ENCODE measurements around the gene SDK2. TPM values are rescaled to one million over a fixed set of nuclear protein-coding genes. Genes with fewer than 3 reads are reported as not detected.

The SDK2 gene
- total and polyA plus RNA-seq, 2 experiments from 2014 or later = 0.74 to 5.1 TPM

DNA sequence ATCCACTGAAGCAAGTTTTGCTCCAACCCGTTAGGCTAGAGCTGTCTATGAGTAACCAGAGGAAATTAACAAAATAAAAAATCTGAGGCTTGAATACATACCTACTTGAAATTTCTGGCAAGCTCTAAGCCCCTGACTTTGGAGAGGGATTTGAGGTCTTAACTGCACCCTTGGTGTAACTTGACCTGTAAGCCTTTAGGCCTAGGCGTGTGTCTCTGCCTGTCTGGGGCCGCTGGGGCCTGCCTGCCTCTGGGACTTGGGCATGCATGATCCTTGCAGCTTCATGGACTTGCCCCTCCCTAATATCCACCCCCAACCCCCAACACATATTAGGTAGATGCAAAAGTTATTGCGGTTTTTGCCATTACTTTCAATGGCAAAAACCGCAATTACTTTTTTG, 328.8 kb downstream of the SDK2 start:
- no peaks in the 10 kb centered on the region for H3K79me2 ChIP-seq (replicated peaks; ENCODE audit: insufficient read depth)
- TF ChIP-seq, protein P1, sequence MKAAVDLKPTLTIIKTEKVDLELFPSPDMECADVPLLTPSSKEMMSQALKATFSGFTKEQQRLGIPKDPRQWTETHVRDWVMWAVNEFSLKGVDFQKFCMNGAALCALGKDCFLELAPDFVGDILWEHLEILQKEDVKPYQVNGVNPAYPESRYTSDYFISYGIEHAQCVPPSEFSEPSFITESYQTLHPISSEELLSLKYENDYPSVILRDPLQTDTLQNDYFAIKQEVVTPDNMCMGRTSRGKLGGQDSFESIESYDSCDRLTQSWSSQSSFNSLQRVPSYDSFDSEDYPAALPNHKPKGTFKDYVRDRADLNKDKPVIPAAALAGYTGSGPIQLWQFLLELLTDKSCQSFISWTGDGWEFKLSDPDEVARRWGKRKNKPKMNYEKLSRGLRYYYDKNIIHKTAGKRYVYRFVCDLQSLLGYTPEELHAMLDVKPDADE (IDR thresholded peaks at IDR 0.05) = no peak
- no peak for TF ChIP-seq JUNB (IDR thresholded peaks at IDR 0.05; ENCODE audit: unreplicated experiment)
- TF ChIP-seq EZH2 (IDR thresholded peaks at IDR 0.05; ENCODE audit: low read depth, unreplicated experiment) = no peak
- TF ChIP-seq, protein P2, sequence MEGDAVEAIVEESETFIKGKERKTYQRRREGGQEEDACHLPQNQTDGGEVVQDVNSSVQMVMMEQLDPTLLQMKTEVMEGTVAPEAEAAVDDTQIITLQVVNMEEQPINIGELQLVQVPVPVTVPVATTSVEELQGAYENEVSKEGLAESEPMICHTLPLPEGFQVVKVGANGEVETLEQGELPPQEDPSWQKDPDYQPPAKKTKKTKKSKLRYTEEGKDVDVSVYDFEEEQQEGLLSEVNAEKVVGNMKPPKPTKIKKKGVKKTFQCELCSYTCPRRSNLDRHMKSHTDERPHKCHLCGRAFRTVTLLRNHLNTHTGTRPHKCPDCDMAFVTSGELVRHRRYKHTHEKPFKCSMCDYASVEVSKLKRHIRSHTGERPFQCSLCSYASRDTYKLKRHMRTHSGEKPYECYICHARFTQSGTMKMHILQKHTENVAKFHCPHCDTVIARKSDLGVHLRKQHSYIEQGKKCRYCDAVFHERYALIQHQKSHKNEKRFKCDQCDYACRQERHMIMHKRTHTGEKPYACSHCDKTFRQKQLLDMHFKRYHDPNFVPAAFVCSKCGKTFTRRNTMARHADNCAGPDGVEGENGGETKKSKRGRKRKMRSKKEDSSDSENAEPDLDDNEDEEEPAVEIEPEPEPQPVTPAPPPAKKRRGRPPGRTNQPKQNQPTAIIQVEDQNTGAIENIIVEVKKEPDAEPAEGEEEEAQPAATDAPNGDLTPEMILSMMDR (conservative IDR thresholded peaks at IDR 0.05; ENCODE audit: low read depth in 2 of 2) = no peak
- no peak for TF ChIP-seq EZH2phosphoT487 (IDR thresholded peaks at IDR 0.05; ENCODE audit: unreplicated experiment)
- no peak for TF ChIP-seq STAT1 (IDR thresholded peaks at IDR 0.05; ENCODE audit: unreplicated experiment)
- TF ChIP-seq, protein P3, sequence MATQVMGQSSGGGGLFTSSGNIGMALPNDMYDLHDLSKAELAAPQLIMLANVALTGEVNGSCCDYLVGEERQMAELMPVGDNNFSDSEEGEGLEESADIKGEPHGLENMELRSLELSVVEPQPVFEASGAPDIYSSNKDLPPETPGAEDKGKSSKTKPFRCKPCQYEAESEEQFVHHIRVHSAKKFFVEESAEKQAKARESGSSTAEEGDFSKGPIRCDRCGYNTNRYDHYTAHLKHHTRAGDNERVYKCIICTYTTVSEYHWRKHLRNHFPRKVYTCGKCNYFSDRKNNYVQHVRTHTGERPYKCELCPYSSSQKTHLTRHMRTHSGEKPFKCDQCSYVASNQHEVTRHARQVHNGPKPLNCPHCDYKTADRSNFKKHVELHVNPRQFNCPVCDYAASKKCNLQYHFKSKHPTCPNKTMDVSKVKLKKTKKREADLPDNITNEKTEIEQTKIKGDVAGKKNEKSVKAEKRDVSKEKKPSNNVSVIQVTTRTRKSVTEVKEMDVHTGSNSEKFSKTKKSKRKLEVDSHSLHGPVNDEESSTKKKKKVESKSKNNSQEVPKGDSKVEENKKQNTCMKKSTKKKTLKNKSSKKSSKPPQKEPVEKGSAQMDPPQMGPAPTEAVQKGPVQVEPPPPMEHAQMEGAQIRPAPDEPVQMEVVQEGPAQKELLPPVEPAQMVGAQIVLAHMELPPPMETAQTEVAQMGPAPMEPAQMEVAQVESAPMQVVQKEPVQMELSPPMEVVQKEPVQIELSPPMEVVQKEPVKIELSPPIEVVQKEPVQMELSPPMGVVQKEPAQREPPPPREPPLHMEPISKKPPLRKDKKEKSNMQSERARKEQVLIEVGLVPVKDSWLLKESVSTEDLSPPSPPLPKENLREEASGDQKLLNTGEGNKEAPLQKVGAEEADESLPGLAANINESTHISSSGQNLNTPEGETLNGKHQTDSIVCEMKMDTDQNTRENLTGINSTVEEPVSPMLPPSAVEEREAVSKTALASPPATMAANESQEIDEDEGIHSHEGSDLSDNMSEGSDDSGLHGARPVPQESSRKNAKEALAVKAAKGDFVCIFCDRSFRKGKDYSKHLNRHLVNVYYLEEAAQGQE (IDR thresholded peaks at IDR 0.05; ENCODE audit: unreplicated experiment) = no peak
- TF ChIP-seq POLR2AphosphoS5 (IDR thresholded peaks at IDR 0.05; ENCODE audit: low read depth) = no peak
- TF ChIP-seq, protein P4, sequence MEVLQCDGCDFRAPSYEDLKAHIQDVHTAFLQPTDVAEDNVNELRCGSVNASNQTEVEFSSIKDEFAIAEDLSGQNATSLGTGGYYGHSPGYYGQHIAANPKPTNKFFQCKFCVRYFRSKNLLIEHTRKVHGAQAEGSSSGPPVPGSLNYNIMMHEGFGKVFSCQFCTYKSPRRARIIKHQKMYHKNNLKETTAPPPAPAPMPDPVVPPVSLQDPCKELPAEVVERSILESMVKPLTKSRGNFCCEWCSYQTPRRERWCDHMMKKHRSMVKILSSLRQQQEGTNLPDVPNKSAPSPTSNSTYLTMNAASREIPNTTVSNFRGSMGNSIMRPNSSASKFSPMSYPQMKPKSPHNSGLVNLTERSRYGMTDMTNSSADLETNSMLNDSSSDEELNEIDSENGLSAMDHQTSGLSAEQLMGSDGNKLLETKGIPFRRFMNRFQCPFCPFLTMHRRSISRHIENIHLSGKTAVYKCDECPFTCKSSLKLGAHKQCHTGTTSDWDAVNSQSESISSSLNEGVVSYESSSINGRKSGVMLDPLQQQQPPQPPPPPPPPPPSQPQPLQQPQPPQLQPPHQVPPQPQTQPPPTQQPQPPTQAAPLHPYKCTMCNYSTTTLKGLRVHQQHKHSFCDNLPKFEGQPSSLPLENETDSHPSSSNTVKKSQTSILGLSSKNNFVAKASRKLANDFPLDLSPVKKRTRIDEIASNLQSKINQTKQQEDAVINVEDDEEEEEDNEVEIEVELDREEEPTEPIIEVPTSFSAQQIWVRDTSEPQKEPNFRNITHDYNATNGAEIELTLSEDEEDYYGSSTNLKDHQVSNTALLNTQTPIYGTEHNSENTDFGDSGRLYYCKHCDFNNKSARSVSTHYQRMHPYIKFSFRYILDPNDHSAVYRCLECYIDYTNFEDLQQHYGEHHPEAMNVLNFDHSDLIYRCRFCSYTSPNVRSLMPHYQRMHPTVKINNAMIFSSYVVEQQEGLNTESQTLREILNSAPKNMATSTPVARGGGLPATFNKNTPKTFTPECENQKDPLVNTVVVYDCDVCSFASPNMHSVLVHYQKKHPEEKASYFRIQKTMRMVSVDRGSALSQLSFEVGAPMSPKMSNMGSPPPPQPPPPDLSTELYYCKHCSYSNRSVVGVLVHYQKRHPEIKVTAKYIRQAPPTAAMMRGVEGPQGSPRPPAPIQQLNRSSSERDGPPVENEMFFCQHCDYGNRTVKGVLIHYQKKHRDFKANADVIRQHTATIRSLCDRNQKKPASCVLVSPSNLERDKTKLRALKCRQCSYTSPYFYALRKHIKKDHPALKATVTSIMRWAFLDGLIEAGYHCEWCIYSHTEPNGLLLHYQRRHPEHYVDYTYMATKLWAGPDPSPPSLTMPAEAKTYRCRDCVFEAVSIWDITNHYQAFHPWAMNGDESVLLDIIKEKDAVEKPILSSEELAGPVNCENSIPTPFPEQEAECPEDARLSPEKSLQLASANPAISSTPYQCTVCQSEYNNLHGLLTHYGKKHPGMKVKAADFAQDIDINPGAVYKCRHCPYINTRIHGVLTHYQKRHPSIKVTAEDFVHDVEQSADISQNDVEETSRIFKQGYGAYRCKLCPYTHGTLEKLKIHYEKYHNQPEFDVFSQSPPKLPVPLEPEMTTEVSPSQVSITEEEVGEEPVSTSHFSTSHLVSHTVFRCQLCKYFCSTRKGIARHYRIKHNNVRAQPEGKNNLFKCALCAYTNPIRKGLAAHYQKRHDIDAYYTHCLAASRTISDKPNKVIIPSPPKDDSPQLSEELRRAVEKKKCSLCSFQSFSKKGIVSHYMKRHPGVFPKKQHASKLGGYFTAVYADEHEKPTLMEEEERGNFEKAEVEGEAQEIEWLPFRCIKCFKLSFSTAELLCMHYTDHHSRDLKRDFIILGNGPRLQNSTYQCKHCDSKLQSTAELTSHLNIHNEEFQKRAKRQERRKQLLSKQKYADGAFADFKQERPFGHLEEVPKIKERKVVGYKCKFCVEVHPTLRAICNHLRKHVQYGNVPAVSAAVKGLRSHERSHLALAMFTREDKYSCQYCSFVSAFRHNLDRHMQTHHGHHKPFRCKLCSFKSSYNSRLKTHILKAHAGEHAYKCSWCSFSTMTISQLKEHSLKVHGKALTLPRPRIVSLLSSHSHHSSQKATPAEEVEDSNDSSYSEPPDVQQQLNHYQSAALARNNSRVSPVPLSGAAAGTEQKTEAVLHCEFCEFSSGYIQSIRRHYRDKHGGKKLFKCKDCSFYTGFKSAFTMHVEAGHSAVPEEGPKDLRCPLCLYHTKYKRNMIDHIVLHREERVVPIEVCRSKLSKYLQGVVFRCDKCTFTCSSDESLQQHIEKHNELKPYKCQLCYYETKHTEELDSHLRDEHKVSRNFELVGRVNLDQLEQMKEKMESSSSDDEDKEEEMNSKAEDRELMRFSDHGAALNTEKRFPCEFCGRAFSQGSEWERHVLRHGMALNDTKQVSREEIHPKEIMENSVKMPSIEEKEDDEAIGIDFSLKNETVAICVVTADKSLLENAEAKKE (CRISPR knock-in tag; IDR thresholded peaks at IDR 0.05) = no peak
- no peak for TF ChIP-seq CREB1 (CRISPR knock-in tag; IDR thresholded peaks at IDR 0.05; ENCODE audit: low read depth)
- TF ChIP-seq NANOG (IDR thresholded peaks at IDR 0.05; ENCODE audit: borderline replicate concordance) = no peak
- TF ChIP-seq ZNF331 (CRISPR knock-in tag; IDR thresholded peaks at IDR 0.05; ENCODE audit: low read depth) = no peak
- TF ChIP-seq ZNF114 (CRISPR knock-in tag; IDR thresholded peaks at IDR 0.05) = no peak
- Mint-ChIP-seq H3K36me3 (ENCODE audit: low read depth) (no peaks in the 10 kb centered on the region), H3K4me1 (peaks cover 16% of the 10 kb centered on the region), H3K27me3 (ENCODE audit: insufficient read depth, low read depth, poor library complexity) (peaks cover 16% of the 10 kb centered on the region), H3K27ac (no peak overlapping the region), H3K4me3 (no peak overlapping the region), H3K9me3 (no peaks in the 10 kb centered on the region; the same call in 2 of the 3 replicates)
- H3F3A ChIP-seq (replicated peaks; ENCODE audit: low read depth) = peaks cover 6% of the 10 kb centered on the region; the same call in 1 of the 2 replicates
- no peak overlapping the region for H3K4me3 ChIP-seq
- H2AFZ ChIP-seq = no peak overlapping the region
- H3K4me2 ChIP-seq = no peak overlapping the region
- DNase-seq (ENCODE audit: low spot score) = no peak
- no peak for ATAC-seq
- H3K4me1 ChIP-seq (ENCODE audit: insufficient read depth) = peaks cover 27% of the 10 kb centered on the region
- H3K27me3 ChIP-seq (ENCODE audit: insufficient read depth) = peaks cover 13% of the 10 kb centered on the region
- no peaks in the 10 kb centered on the region for H4K20me1 ChIP-seq (replicated peaks; ENCODE audit: insufficient read depth)
- H3K9me2 ChIP-seq (ENCODE audit: insufficient read depth) = no peaks in the 10 kb centered on the region
- H3K36me3 ChIP-seq (ENCODE audit: insufficient read depth) = no peaks in the 10 kb centered on the region
- H3K27ac ChIP-seq (ENCODE audit: low read depth) = no peak overlapping the region
